Spleen (tissue), 7 donors: ENCODE results near the gene CALN1.

Experiments
- CTCF ChIP-seq, 11 experiments: fragments of 200-600 bp in 7 of 11; fragments of 450-650 bp in 4 of 11; sonication (generic) in 4 of 11; IDR thresholded peaks in 8 of 11; conservative IDR thresholded peaks in 3 of 11; 1 replicate in 7 of 11; 2 replicates in 4 of 11; pipeline versions ENCODE4 v1.4.0 to v1.8.0; 2016 to 2021; ENCODE audit warnings: antibody characterized with exemption in 11 of 11, inconsistent platforms in 4 of 11, mild to moderate bottlenecking in 1 of 11
- POLR2A ChIP-seq, 3 donors: fragments of 450-650 bp; IDR thresholded peaks; one replicate each; pipeline ENCODE4 v1.5.1; 2017; ENCODE audit warnings: antibody characterized with exemption in 3 of 3, mild to moderate bottlenecking in 1 of 3
- POLR2AphosphoS5 ChIP-seq, 3 donors: sonication (generic); formaldehyde crosslinking; IDR thresholded peaks; one replicate each; pipeline ENCODE4 v1.5.1; 2017; ENCODE audit warnings: antibody characterized with exemption in 3 of 3
- donor health status: DM: no; HTN: no; CAD: no; lungs with moderate emphysema.
- donor health status: DM: no; HTN: no; CAD: no.
- donor health status: DM: no; HTN: no; CAD: no.

- TF ChIP-seq CTCF (IDR thresholded peaks at IDR 0.05 in 8 of 11, conservative IDR thresholded peaks at IDR 0.05 in 3 of 11) (no peak), POLR2A (IDR thresholded peaks at IDR 0.05) (no peak), POLR2AphosphoS5 (IDR thresholded peaks at IDR 0.05) (no peak)
Measured at GRCh38 chr7:72098807-72099580, 313.1 kb downstream of the CALN1 start.
